NCI-H2196 (cell line): ENCODE measurements around the gene SMAP2.
"Not testable (repeated sequence)": the region's sequence is repeated elsewhere in the genome, so short reads cannot be mapped to it uniquely, and the experiment has no call there.

ENCODE experiments used
- DNase-seq: peaks from one replicate; lab custom pipeline; 2025; ENCODE audit not compliant: unreplicated experiment; lab: John Stamatoyannopoulos, UW

SMAP2 gene

DNA sequence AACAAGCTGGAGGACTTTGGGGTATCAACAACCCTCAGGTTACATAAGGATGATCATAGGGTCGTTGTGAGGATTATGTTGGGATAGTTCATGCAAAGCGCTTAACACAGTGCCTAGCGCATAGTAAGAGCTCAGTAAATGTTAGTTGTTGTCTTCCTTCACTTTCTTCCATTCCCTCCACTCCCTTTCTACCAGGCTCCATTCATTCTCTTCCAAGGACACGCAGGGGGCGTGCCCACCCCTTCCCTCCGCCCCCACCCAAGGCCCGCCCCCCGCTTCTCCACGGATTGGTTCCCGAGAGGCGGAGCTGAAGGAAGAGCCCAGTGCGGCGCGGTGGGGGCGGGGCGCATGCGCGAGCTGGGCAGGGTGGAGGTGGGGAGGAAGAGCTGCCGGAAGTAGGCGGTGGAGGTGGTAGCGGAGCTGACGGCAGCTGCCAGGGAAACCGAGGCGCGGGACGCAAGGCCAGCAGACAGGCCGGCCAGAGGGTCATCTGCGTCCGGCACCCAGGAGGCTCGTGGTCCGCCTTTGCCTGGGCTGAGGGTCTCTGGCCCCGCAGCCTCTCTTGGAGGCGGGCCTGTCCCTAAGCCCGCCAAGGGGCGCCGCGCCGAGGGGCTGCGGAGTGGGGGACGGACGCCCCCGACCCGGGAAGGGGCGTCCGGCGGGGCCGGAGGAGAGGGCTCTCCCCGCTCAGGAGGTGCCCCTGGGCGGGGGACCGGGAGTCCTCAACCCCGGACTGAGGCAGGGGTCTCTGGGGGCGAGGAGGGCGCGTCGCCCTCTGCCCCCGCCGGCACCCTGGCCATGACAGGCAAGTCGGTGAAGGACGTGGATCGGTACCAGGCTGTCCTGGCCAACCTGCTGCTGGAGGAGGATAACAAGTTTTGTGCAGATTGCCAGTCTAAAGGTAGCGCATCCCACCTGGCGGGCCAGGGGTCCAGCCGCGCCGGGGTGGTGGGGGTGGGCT lies at the start of gene SMAP2:
SMAP2 (plus strand) TSS at position 405 of the 961 bp plus-strand sequence; CDS start at position 799, 394 bp downstream.
- DNase-seq = peak; percentile 97

DNA sequence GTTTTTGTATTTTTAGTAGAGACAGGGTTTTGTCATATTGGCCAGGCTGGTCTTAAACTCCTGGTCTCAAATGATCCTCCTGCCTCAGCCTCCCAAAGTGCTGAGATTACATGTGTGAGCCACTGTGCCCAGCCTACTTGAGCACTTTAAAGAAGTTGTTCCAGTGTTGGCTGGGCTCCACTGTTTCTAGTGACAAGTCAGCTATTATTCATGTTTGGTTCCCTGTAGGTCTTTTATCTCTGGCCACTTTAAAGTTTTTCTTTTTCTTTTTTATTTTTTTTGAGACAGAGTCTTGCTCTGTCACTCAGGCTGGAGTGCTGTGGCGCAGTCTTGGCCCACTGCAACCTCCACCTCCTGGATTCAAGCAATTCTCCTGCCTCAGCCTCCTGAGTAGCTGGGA lies 42.1 kb upstream of the SMAP2 start:
- DNase-seq = not testable (repeated sequence)

DNA sequence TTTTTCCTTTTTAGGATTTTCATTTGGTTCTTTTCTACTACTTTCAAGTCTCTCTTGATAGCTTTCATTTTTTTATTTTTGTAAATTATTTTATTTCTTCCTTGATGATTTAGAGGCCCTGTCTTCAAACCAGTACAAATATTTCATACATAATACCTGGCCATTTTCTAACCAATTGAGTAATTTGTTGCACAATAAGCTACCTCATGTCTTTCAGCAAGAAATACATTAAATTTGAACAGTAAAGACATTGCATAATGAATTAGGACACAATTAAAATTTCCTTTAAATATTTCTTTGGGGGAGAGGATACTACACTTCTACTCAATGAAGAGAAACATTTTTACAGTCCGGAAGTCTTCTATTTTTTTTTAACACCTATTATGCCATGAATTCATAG lies 40.8 kb upstream of the SMAP2 start:
- no peak for DNase-seq

DNA sequence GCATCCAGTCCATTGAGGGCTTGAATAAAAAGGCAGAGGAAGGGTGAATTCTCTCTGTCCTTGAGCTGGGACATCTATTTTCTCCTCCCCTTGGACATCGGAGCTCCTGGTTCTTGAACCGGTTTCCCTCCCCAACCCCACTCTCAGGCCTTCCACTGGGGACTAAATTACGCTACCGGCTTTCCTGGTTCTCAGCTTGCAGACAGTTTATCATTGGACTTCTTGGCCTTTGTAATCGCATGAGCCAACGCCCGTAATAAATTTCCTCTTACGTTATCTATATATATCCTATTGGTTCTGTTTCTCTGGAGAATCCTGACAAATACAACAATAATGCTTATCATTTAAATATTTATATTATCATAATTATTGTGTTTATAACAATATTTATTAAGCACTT lies 36.1 kb upstream of the SMAP2 start:
- no peak for DNase-seq

GRCh38 chr1:40338745-40339419 lies 34.6 kb upstream of the SMAP2 start:
- DNase-seq = peak; percentile 79

DNA sequence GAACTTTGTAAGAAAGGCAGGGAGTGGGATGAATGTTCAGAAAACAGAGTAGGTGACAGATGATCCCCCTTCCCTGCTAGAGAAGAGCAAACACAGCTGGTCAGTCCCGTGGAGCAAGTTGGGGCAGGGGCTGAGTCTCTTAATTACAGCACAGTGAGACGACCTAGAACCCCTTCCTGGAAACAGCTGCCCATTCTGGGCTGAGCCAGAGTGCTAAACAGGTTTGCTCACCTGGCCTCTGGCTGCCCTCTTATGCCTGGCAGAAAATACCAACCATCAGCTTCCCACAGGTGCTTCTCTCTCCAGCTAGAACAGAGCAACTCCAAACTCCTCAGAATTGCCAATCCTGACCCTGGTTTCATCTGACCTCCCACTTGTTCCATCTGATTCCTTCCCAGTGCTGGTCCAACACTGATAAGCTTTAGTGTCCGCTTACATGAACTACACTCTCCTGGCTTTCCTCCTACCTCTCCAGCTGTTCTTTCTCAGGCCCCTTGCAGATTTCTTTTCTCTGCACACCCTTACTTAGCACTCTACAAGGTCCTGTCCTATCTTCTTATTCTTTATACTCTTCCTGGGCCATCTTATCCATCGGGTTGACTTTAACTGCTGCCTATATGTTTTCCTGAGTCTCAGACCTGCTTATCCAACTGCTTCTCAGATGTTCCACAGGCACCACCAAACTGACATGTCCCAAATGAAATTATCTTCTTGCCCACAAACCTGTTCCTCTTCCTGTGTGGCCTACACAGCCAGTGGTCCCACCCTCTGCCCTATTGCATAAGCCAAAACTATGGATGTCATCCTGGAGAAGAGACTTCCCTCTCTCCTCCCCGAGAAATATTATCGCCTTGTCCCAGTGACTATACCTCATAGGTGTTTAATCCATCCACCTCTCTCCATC lies 33.9 kb upstream of the SMAP2 start:
- DNase-seq = peak; percentile 16

- no peak for DNase-seq
These were observed 31.8 kb upstream of the SMAP2 start for GRCh38 chr1:40341491-40342380.

DNA sequence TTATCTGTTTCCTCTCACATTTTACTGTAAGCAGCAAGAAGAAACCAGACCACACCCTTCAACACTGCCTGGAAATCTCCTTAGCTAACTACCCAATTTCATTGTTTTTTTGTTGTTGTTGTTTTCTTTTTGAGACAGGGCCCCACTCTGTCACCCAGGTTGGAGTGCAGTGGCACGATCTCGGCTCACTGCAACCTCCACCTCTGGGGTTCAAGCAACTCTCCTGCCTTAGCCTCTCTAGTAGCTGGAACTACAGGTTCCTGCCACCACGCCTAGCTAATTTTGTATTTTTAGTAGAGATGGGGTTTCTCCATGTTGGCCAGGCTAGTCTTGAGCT lies 31.2 kb upstream of the SMAP2 start:
- not testable (repeated sequence) for DNase-seq

GRCh38 chr1:40344597-40344996 lies 28.9 kb upstream of the SMAP2 start:
- no peak for DNase-seq

DNA sequence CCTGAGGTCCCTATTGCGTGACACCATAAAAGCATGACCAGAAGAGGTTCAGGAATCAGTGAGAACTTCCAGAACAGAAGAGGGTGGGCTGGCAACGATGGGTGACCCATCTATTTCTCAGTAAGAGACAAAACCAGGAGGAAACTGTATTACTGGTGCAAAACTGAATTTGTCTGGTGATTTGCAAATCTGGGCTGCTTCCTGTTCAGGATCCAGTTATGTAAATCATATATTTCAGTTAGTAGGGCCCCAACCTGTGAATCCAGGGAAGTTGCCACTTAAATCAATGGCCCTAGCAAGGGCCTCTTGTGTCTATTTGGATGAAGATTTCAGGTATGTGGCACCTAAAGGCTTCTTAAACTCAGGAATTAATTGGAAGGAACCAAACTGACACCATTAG lies 23.1 kb upstream of the SMAP2 start:
- no peak for DNase-seq

- no peak for DNase-seq
These were observed 22.4 kb upstream of the SMAP2 start for GRCh38 chr1:40351124-40351523.

DNA sequence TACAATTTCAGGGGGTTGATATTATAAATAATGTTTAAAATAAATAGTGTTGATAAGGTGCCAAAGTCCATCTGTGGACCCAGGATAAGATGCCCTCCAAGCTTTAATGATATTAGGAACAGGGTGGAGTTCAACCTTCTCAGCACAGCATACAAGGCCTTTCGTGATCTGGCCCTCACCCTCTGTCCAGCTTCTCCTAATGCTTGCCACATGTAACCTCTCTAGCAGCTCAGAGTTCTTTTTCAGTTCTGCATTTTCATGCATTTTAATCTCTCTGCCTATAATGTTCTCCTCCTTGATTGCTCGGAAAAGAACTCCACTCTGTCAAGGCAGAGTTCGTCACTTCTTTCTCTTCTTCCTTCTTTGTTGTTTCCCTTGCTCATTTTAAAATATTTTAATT lies 21.4 kb upstream of the SMAP2 start:
- DNase-seq = no peak

- DNase-seq = no peak
These were observed 20.4 kb upstream of the SMAP2 start for GRCh38 chr1:40353082-40353481.

DNA sequence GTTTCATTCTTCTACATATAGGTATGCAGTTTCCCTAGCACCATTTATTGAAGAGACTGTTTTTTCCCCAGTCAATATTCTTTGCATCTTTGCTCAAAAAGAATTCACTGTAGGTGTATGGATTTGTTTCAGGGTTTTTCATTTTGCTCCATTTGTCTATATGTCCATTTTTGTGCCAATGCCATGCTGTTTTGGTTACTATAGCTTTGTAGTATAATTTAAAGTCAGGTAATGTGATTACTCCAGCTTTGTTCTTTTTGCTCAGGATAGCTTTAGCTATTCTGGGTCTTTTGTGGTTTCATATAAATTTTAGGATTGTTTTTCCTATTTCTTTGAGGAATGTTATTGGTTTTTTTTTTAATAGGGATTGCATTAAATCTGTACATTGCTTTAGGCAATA lies 15.9 kb upstream of the SMAP2 start:
- DNase-seq = no peak

- no peak for DNase-seq
These were observed 12.9 kb upstream of the SMAP2 start for GRCh38 chr1:40360631-40361030.

- no peak for DNase-seq
These were observed 12.3 kb upstream of the SMAP2 start for GRCh38 chr1:40361201-40361600.

GRCh38 chr1:40361637-40362036 lies 11.9 kb upstream of the SMAP2 start:
- DNase-seq = no peak

- DNase-seq = no peak
These were observed 11.3 kb upstream of the SMAP2 start for GRCh38 chr1:40362199-40362598.

- DNase-seq = no peak
These were observed 10.8 kb upstream of the SMAP2 start for GRCh38 chr1:40362699-40363098.

- DNase-seq = no peak
These were observed 9.8 kb upstream of the SMAP2 start for GRCh38 chr1:40363721-40364120.
